H1 (cell line): ENCODE data around the gene ZNF536. TPM values are rescaled to one million over a fixed set of nuclear protein-coding genes. Genes with fewer than 3 reads are reported as not detected.

Experiments
- CTCF ChIA-PET: fragments of 300-600 bp; sonication (Branson Sonifier 250); formaldehyde crosslinking; loops from one replicate; lab custom pipeline; 2021; ENCODE audit not compliant: partially characterized antibody; lab: Charles Lee
- POLR2A ChIA-PET: fragments of 300-600 bp; sonication (Branson Sonifier 250); formaldehyde crosslinking; loops from one replicate; lab custom pipeline; 2021; ENCODE audit warnings: inconsistent platforms; ENCODE audit not compliant: partially characterized antibody; lab: Charles Lee
- DNase-seq, 2 experiments: peaks; one replicate each; pipeline versions ENCODE4 v3.0.0 to v3.0.0-alpha.2; 2010 to 2022; ENCODE audit warnings: low spot score in 2 of 2, low read depth in 1 of 2, mixed read lengths in 1 of 2
- FAIRE-seq: peaks from 2 replicates; lab custom pipeline; 2011; peaks lifted over from hg19 to GRCh38; lab: Jason Lieb, UNC
- H2AFZ ChIP-seq: 2 replicates; pipeline ENCODE4 v1.8.1; 2012; ENCODE audit warnings: low read length, inconsistent platforms
- H2AK5ac ChIP-seq: 2 replicates; pipeline ENCODE4 v1.6.1; 2013; ENCODE audit warnings: low read depth, low read length
- H2BK120ac ChIP-seq: replicated peaks from 2 replicates; pipeline ENCODE3; 2013; ENCODE audit warnings: low read depth, low read length, inconsistent platforms
- H2BK12ac ChIP-seq: 2 replicates; pipeline ENCODE4 v1.6.1; 2013; ENCODE audit warnings: low read depth, low read length
- H2BK15ac ChIP-seq: 2 replicates; pipeline ENCODE4 v1.6.1; 2013; ENCODE audit warnings: low read length
- H2BK20ac ChIP-seq: 2 replicates; pipeline ENCODE4 v1.6.1; 2013; ENCODE audit warnings: low read length
- H2BK5ac ChIP-seq: 2 replicates; pipeline ENCODE4 v1.6.1; 2013; ENCODE audit warnings: low read depth, low read length
- H3K14ac ChIP-seq: 2 replicates; pipeline ENCODE4 v1.6.1; 2013; ENCODE audit warnings: inconsistent platforms; ENCODE audit not compliant: insufficient read length
- H3K18ac ChIP-seq: 2 replicates; pipeline ENCODE4 v1.6.1; 2013; ENCODE audit warnings: low read length; ENCODE audit errors: extremely low read depth
- H3K23ac ChIP-seq: 2 replicates; pipeline ENCODE4 v1.6.1; 2013; ENCODE audit warnings: inconsistent platforms; ENCODE audit not compliant: insufficient read length
- H3K23me2 ChIP-seq: 2 replicates; pipeline ENCODE4 v1.6.1; 2013; ENCODE audit warnings: low read depth, low read length
- H3K27ac ChIP-seq: 2 replicates; pipeline ENCODE4 v1.6.1; 2011; ENCODE audit warnings: low read depth, low read length, inconsistent platforms
- H3K27me3 ChIP-seq, 4 experiments: replicated peaks in 1 of 4; 1 replicate in 1 of 4; 2 replicates in 3 of 4; pipeline versions ENCODE4 v1.6.1 to v1.8.1; 2011 to 2013; ENCODE audit warnings: low read length in 3 of 4, mild to moderate bottlenecking in 3 of 4, inconsistent platforms in 2 of 4, mixed read lengths in 2 of 4, moderate library complexity in 1 of 4; ENCODE audit not compliant: control insufficient read depth in 3 of 4, insufficient read depth in 3 of 4; ENCODE audit errors: extremely low read depth in 1 of 4
- H3K36me3 ChIP-seq, 4 experiments: 2 replicates each; pipeline versions ENCODE4 v1.6.1 to v1.8.1; 2011 to 2013; ENCODE audit warnings: mild to moderate bottlenecking in 4 of 4, low read length in 3 of 4, moderate library complexity in 2 of 4, control low read depth in 1 of 4, inconsistent platforms in 1 of 4; ENCODE audit not compliant: insufficient read depth in 4 of 4, control insufficient read depth in 2 of 4
- H3K4ac ChIP-seq: replicated peaks from 2 replicates; pipeline ENCODE3; 2013; ENCODE audit warnings: low read length, low read depth, mixed read lengths, inconsistent platforms; ENCODE audit not compliant: insufficient read length
- H3K4me1 ChIP-seq, 4 experiments: replicated peaks in 1 of 4; 1 replicate in 1 of 4; 2 replicates in 3 of 4; pipeline versions ENCODE4 v1.6.1 to v1.8.1; 2011 to 2013; ENCODE audit warnings: low read length in 3 of 4, inconsistent platforms in 2 of 4, mixed read lengths in 1 of 4; ENCODE audit not compliant: insufficient read depth in 4 of 4, control insufficient read depth in 3 of 4
- H3K4me2 ChIP-seq, 2 experiments: 2 replicates each; pipeline versions ENCODE4 v1.6.1 to v1.8.1; 2011 to 2013; ENCODE audit warnings: low read depth in 2 of 2, low read length in 2 of 2, control low read depth in 1 of 2, inconsistent platforms in 1 of 2, mild to moderate bottlenecking in 1 of 2; ENCODE audit not compliant: insufficient read depth in 1 of 2
- H3K4me3 ChIP-seq, 4 experiments: fragments of 200-600, 300-600 bp in 1 of 4; sonication (generic), shearing (Covaris generic), sonication (Bioruptor Twin) in 1 of 4; 2 replicates each; pipeline versions ENCODE4 v1.5.1 to v1.8.1; 2011 to 2016; ENCODE audit warnings: low read length in 4 of 4, low read depth in 3 of 4, control low read depth in 2 of 4, inconsistent platforms in 2 of 4, mild to moderate bottlenecking in 2 of 4, mixed read lengths in 1 of 4, moderate library complexity in 1 of 4; ENCODE audit not compliant: insufficient read depth in 2 of 4; ENCODE audit errors: extremely low read depth in 1 of 4
- H3K56ac ChIP-seq: replicated peaks from 2 replicates; pipeline ENCODE3; 2013; ENCODE audit warnings: low read depth, mild to moderate bottlenecking, mixed read lengths, low read length, inconsistent platforms; ENCODE audit not compliant: insufficient read length
- H3K79me1 ChIP-seq: 2 replicates; pipeline ENCODE4 v1.6.1; 2013; ENCODE audit warnings: low read depth, low read length, control low read depth
- H3K79me2 ChIP-seq, 2 experiments: 2 replicates each; pipeline versions ENCODE4 v1.6.1 to v1.8.1; 2012 to 2013; ENCODE audit warnings: low read length in 2 of 2, mild to moderate bottlenecking in 2 of 2, inconsistent platforms in 1 of 2; ENCODE audit not compliant: insufficient read depth in 2 of 2, control insufficient read depth in 1 of 2
- H3K9ac ChIP-seq, 4 experiments: replicated peaks in 1 of 4; 1 replicate in 1 of 4; 2 replicates in 3 of 4; pipeline versions ENCODE4 v1.6.1 to v1.8.1; 2011 to 2013; ENCODE audit warnings: low read depth in 3 of 4, low read length in 3 of 4, control low read depth in 2 of 4, mild to moderate bottlenecking in 2 of 4, moderate library complexity in 2 of 4, inconsistent platforms in 1 of 4; ENCODE audit errors: extremely low read depth in 1 of 4
- H3K9me3 ChIP-seq, 2 experiments: 2 replicates each; pipeline versions ENCODE4 v1.6.1 to v1.8.1; 2012 to 2013; ENCODE audit warnings: mild to moderate bottlenecking in 2 of 2, moderate library complexity in 2 of 2, control low read depth in 1 of 2, inconsistent platforms in 1 of 2, low read depth in 1 of 2, low read length in 1 of 2, mixed read lengths in 1 of 2; ENCODE audit not compliant: insufficient read depth in 2 of 2
- H4K20me1 ChIP-seq, 2 experiments: replicated peaks in 1 of 2; 2 replicates each; pipeline versions ENCODE3 to v1.8.1; 2011 to 2013; ENCODE audit warnings: inconsistent platforms in 2 of 2, low read length in 2 of 2, mild to moderate bottlenecking in 1 of 2; ENCODE audit not compliant: insufficient read depth in 2 of 2, control insufficient read depth in 1 of 2
- H4K5ac ChIP-seq: 2 replicates; pipeline ENCODE4 v1.6.1; 2013; ENCODE audit warnings: low read length, low read depth, mixed read lengths, inconsistent platforms; ENCODE audit not compliant: insufficient read length
- H4K8ac ChIP-seq: 2 replicates; pipeline ENCODE4 v1.8.0; 2013; ENCODE audit warnings: mild to moderate bottlenecking, moderate library complexity, low read length, inconsistent platforms; ENCODE audit not compliant: insufficient read depth; ENCODE audit errors: extremely low read depth
- H4K91ac ChIP-seq: replicated peaks from 2 replicates; pipeline ENCODE3; 2013; ENCODE audit warnings: low read length, mixed read lengths, inconsistent platforms; ENCODE audit not compliant: insufficient read length
- ASH2L ChIP-seq: fragments of 200-600, 300-600 bp; sonication (generic); IDR thresholded peaks from one replicate; pipeline ENCODE4 v1.7.1; 2017; ENCODE audit warnings: low read length
- BACH1 ChIP-seq: IDR thresholded peaks from 2 replicates; pipeline ENCODE4 v1.6.1; 2012; ENCODE audit warnings: low read length, improper control_type of control experiment
- CEBPB ChIP-seq: IDR thresholded peaks from 2 replicates; pipeline ENCODE4 v1.6.1; 2012; ENCODE audit warnings: low read depth, low read length
- CREB1 ChIP-seq: IDR thresholded peaks from 2 replicates; pipeline ENCODE4 v1.6.1; 2012; ENCODE audit warnings: inconsistent platforms
- EZH2 ChIP-seq: fragments of 200-600 bp; sonication (generic); IDR thresholded peaks from 2 replicates; pipeline ENCODE4 v1.7.1; 2012; ENCODE audit warnings: low read depth, mild to moderate bottlenecking, moderate library complexity, low read length, inconsistent platforms; ENCODE audit not compliant: severe bottlenecking
- GABPA ChIP-seq: IDR thresholded peaks from 2 replicates; pipeline ENCODE4 v1.6.1; 2011; ENCODE audit warnings: mild to moderate bottlenecking, low read length, moderate library complexity, borderline replicate concordance; ENCODE audit not compliant: insufficient read depth
- NRF1 ChIP-seq: IDR thresholded peaks from 2 replicates; pipeline ENCODE4 v1.6.1; 2011; ENCODE audit warnings: mild to moderate bottlenecking, low read depth, low read length, improper control_type of control experiment
- SIX5 ChIP-seq: IDR thresholded peaks from 2 replicates; pipeline ENCODE4 v1.6.1; 2011; ENCODE audit warnings: mild to moderate bottlenecking, low read depth, low read length
- TBP ChIP-seq: IDR thresholded peaks from 2 replicates; pipeline ENCODE4 v1.6.1; 2011; ENCODE audit warnings: low read depth, low read length, improper control_type of control experiment
- WGBS, 2 experiments: shearing (Covaris generic) in 1 of 2; methylation state at CpG; one replicate each; pipeline versions ENCODE4 v1.1.6 to v1.1.7; 2013 to 2015; ENCODE audit warnings: low lambda C conversion rate in 2 of 2, mixed read lengths in 2 of 2, inconsistent platforms in 1 of 2, low coverage in 1 of 2, missing lambda C conversion rate in 1 of 2; ENCODE audit not compliant: insufficient replicate concordance in 2 of 2, insufficient coverage in 1 of 2, insufficient read length in 1 of 2; ENCODE audit errors: extremely low coverage in 1 of 2, missing lambda C conversion rate in 1 of 2; 5-methylcytosine and 5-hydroxymethylcytosine counted together
- polyA plus RNA-seq, 7 experiments: library from polyadenylated mRNA; depleted of rRNA in 3 of 7; stranded (reverse) in 5 of 7; unstranded in 2 of 7; fragments of >200 nt in 5 of 7; fragments of 200-250 nt in 2 of 7; gene quantifications; 1 replicate in 5 of 7; 2 replicates in 1 of 7; 4 replicates in 1 of 7; pipeline versions ENCODE4 v1.2.1 to v1.2.3, GENCODE V29; 2011 to 2013; ENCODE audit warnings: missing spikeins in 2 of 7, mixed read lengths in 2 of 7
- total RNA-seq: library from RNA; stranded (reverse); fragmentation: NEBNext Ultra II Directional; extraction: Animal tissue kit (Norgen Biotek cat#: 25700); gene quantifications from 2 replicates; pipeline ENCODE4 v1.2.1, GENCODE V29; 2021

ZNF536 gene
- total and polyA plus RNA-seq, 2 of the 8 experiments (the other 6 are each of a cell fraction or from before 2014, with no cell fraction given): 0.09 to 0.11 TPM

- Histone ChIP-seq H3K79me1 (no peaks in the 10 kb centered on the region), H3K27ac (no peak overlapping the region), H3K4ac (no peak overlapping the region), H4K91ac (no peak overlapping the region), H3K56ac (no peak overlapping the region), H3K23me2 (no peaks in the 10 kb centered on the region), H3K9me3 (no peaks in the 10 kb centered on the region), H3K14ac (no peak overlapping the region), H2BK5ac (no peak overlapping the region), H3K4me1 (0 out of 7 replicates have a peak, but pooled peaks cover 0 to 3% (median under 1%) of the 10 kb centered on the region in 4 experiments), H3K9ac (no peak overlapping the region), H3K4me3 (no peak overlapping the region), H4K8ac (no peak overlapping the region), H3K27me3 (no peaks in the 10 kb centered on the region), H2BK15ac (no peak overlapping the region), H2BK20ac (no peak overlapping the region), H2AK5ac (no peak overlapping the region), H3K18ac (no peak overlapping the region), H2BK120ac (no peak overlapping the region), H3K36me3 (no peaks in the 10 kb centered on the region), H3K23ac (no peak overlapping the region), H4K20me1 (no peaks in the 10 kb centered on the region), H4K5ac (no peak overlapping the region), H3K79me2 (no peaks in the 10 kb centered on the region), H2AFZ (no peak overlapping the region), H2BK12ac (no peak overlapping the region), H3K4me2 (no peak overlapping the region)
- POLR2A ChIA-PET: no interaction called here
- TF ChIP-seq CREB1: no peak
- TF ChIP-seq GABPA: no peak
- TF ChIP-seq CEBPB: no peak
- TF ChIP-seq BACH1: no peak
- no peak for TF ChIP-seq TBP
- no peak for TF ChIP-seq SIX5
- TF ChIP-seq EZH2: no peak
- TF ChIP-seq NRF1: no peak
- no peak for TF ChIP-seq ASH2L
- DNase-seq (no peak), FAIRE-seq (no peak)
- CTCF ChIA-PET: interaction anchor here (1.0 kb wide), 1 partner anchor 48 kb away, joined by 4 read pairs; no protein-coding TSS in a partner anchor
- WGBS, 2 experiments: 95% methylated on average over 6 of the region's 6 CpGs; no CpG with 5 or more reads in 1 of the 2 experiments
These were observed 158.6 kb downstream of the ZNF536 start for GRCh38 chr19:30530751-30531150.
